D721Med (cell line): ENCODE data around the gene PRX.
A peak's percentile ranks its signal among the peaks of the same experiment; 100 is the strongest.
"Not testable (repeated sequence)": the region's sequence is repeated elsewhere in the genome, so short reads cannot be mapped to it uniquely, and the experiment has no call there.

Experiments
- DNase-seq: peaks from one replicate; pipeline ENCODE4 v3.0.0; 2011; ENCODE audit warnings: low spot score; ENCODE audit not compliant: insufficient read length
- FAIRE-seq: peaks from 2 replicates; lab custom pipeline; 2011; peaks lifted over from hg19 to GRCh38; lab: Jason Lieb, UNC
- TF ChIP-seq, protein P1 (sequence below): IDR thresholded peaks from 2 replicates; pipeline ENCODE4 v1.5.1; 2012; ENCODE audit warnings: mild to moderate bottlenecking, control low read depth; ENCODE audit not compliant: insufficient read depth; ENCODE audit errors: missing control alignments

PRX gene

GRCh38 chr19:40411125-40411842, 1.9 kb downstream of the PRX start:
- DNase-seq (no peak), FAIRE-seq (no peak)
- TF ChIP-seq, protein P1, sequence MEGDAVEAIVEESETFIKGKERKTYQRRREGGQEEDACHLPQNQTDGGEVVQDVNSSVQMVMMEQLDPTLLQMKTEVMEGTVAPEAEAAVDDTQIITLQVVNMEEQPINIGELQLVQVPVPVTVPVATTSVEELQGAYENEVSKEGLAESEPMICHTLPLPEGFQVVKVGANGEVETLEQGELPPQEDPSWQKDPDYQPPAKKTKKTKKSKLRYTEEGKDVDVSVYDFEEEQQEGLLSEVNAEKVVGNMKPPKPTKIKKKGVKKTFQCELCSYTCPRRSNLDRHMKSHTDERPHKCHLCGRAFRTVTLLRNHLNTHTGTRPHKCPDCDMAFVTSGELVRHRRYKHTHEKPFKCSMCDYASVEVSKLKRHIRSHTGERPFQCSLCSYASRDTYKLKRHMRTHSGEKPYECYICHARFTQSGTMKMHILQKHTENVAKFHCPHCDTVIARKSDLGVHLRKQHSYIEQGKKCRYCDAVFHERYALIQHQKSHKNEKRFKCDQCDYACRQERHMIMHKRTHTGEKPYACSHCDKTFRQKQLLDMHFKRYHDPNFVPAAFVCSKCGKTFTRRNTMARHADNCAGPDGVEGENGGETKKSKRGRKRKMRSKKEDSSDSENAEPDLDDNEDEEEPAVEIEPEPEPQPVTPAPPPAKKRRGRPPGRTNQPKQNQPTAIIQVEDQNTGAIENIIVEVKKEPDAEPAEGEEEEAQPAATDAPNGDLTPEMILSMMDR: no peak

GRCh38 chr19:40410030-40410389, 3.2 kb downstream of the PRX start:
- FAIRE-seq: no peak
- no peak for DNase-seq
- TF ChIP-seq, protein P1: no peak

DNA sequence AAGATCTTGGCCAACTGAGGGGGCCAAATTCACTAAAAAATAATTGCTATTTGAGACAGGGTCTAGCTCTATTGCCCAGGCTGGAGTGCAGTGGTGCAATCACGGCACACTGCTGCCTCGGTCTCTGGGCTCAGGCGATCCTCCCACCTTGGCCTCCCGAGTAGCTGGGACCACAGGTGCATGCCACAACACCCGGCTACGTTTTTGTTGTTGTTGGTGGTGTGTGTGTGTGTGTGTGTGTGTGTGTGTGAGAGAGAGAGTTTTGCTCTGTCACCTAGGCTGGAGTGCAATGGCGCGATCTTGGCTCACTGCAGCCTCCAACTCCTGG, 4.6 kb downstream of the PRX start:
- not testable (repeated sequence) for DNase-seq, FAIRE-seq

DNA sequence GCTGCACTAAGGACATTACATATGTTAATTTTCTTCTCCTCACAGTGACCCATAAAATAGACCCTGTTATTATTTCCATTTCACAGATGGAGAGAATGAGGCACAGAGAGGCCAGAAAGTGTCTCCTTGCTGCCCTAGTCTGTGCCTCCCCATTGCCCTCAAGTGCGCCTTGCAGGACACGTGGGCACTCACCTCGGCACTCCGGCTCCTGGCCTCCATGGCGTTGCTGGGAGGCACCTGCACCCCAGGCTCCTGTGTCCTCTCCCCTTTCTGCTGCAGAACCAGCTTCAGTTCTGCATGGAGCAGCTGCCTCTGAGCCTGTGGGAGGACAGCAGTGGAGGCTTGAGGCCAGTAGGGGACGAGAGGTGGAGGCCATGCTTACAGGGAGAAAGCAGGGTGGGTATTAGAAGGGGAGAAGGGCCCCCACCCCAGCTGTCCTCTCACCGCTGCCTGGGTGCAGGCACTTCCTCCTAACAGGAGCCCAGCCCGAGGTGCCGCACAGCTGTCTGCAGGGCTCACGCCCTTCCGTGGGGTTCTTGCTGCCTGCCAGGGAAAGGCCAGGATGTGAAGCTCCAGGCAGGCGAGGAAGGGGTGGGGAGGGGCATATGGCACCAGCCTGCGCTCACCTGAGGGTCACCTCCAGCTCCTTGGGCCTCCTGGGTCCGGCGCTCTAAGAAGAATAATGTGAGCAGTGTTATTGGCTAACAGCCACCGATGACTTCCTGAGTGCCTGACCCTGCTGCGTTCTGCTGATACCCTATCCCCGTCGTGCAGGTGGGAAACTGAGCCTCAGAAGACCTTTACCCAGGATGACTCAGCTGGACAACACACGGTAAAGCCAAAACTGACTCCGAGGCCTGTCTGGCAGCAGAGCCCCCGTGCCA, 5.2 kb downstream of the PRX start:
- TF ChIP-seq, protein P1: no peak
- FAIRE-seq (no peak), DNase-seq (no peak)

DNA sequence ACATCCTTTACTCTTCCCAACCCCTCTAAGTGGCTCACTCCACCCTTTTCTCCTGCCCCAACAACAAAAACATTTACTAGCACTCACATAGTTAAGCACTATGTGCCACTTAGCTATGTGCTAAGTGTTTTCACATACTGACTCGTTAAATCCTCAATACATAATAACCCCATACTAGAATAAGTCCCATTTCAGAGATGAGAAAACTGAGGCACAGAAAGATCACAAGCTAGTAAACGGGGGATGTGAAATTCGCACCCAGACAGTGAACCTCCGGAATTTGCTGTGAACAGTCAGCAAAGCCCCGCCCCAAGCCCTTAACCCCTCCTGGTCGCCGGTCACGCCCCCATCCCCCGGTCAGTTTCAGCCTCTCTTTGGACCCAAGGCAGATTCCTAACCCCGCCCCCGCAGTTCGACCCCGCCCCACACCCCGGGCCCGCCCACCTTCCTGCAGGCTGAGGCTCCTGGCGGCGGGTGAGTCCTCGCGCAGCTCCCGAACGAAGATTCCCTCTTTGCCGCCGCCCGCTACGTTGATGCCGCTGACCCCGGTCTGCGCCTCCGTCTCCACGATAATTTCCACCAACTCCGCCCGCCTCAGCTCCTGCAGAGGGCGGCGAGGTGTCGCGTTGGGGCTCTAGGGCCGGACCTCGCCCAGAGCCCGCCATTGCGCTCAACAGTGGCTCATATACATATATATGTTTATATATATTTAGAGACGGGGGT, 9.8 kb downstream of the PRX start:
- TF ChIP-seq, protein P1: no peak
- DNase-seq (peak; percentile 94), FAIRE-seq (no peak)

DNA sequence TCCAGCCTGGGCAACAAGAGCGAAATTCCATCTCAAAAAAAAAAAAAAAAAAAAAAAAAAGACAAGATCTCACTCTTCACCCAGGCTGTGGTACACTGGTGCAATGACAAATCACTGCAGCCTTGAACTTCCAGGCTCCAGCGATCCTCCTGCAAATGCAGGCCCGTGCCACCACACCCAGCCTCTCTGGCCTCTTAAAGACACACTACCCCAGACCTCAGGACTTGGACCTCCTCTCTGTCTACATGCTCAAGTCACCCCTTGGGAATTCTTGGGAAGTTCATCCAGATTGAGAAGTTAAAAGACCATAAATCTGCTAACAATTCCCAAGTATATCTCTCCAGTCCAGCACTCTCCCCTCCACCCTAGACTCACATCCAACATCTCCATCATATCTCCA, 12.6 kb downstream of the PRX start:
- no peak for DNase-seq
- TF ChIP-seq, protein P1: no peak
- no peak for FAIRE-seq

GRCh38 chr19:40398417-40399131, 14.6 kb downstream of the PRX start:
- FAIRE-seq: no peak
- TF ChIP-seq, protein P1: no peak

More at GRCh38 chr19:40398417-40399131, 14.6 kb downstream of the PRX start:
- no peak for DNase-seq
